Fibroblast of lung (primary cell): Measurements from ENCODE around the gene SFTPA2.

Experiments used
- EZH2 ChIP-seq: IDR thresholded peaks from 2 replicates; pipeline ENCODE4 v1.5.1; 2012; ENCODE audit warnings: low read length, control low read depth, mild to moderate bottlenecking; ENCODE audit errors: missing control alignments
- TF ChIP-seq, protein P1 (sequence below), 2 donors: IDR thresholded peaks in 1 of 2; conservative IDR thresholded peaks in 1 of 2; 1 replicate in 1 of 2; 2 replicates in 1 of 2; pipeline ENCODE4 v1.5.1; 2011 to 2012; ENCODE audit warnings: low read length in 2 of 2, control low read depth in 1 of 2, inconsistent platforms in 1 of 2, low read depth in 1 of 2, mild to moderate bottlenecking in 1 of 2

DNA sequence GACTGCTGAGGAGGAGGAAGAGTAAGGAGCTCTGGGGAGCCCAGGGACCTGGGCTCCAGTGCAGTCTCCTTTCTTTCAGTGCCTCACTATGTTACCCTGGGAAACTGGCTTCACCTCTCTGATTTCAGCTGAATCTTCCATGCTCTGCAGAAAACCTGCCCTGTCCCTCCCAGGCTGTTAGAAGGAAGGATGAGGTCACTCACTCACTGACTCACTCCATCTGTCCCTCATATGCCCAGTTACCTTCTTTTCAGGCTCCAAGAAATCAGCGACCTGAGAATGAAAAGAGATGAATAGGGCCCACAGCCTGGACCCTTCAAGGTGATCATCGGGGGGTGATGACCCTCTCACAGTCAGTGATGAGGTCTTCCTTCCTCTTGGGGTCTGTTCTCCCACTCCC lies 481 bp downstream of the SFTPA2 start:
- TF ChIP-seq, protein P1, sequence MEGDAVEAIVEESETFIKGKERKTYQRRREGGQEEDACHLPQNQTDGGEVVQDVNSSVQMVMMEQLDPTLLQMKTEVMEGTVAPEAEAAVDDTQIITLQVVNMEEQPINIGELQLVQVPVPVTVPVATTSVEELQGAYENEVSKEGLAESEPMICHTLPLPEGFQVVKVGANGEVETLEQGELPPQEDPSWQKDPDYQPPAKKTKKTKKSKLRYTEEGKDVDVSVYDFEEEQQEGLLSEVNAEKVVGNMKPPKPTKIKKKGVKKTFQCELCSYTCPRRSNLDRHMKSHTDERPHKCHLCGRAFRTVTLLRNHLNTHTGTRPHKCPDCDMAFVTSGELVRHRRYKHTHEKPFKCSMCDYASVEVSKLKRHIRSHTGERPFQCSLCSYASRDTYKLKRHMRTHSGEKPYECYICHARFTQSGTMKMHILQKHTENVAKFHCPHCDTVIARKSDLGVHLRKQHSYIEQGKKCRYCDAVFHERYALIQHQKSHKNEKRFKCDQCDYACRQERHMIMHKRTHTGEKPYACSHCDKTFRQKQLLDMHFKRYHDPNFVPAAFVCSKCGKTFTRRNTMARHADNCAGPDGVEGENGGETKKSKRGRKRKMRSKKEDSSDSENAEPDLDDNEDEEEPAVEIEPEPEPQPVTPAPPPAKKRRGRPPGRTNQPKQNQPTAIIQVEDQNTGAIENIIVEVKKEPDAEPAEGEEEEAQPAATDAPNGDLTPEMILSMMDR (conservative IDR thresholded peaks at IDR 0.05 in 1 of 2, IDR thresholded peaks at IDR 0.05 in 1 of 2; ENCODE audit: low read depth in 1 of 2, low read length in 2 of 2): no peak
- no peak for TF ChIP-seq EZH2
